Activated effector memory CD4-positive, alpha-beta T cell treated with anti-CD3 and anti-CD28 coated beads, Interleukin-2, amount 50 U/mL, for 16 hours (primary cell): Measurements from ENCODE around the gene DHRSX.

Source experiments
- DNase-seq: peaks from one replicate; pipeline ENCODE4 v3.0.0-alpha.2; 2020

The DHRSX gene

DNA sequence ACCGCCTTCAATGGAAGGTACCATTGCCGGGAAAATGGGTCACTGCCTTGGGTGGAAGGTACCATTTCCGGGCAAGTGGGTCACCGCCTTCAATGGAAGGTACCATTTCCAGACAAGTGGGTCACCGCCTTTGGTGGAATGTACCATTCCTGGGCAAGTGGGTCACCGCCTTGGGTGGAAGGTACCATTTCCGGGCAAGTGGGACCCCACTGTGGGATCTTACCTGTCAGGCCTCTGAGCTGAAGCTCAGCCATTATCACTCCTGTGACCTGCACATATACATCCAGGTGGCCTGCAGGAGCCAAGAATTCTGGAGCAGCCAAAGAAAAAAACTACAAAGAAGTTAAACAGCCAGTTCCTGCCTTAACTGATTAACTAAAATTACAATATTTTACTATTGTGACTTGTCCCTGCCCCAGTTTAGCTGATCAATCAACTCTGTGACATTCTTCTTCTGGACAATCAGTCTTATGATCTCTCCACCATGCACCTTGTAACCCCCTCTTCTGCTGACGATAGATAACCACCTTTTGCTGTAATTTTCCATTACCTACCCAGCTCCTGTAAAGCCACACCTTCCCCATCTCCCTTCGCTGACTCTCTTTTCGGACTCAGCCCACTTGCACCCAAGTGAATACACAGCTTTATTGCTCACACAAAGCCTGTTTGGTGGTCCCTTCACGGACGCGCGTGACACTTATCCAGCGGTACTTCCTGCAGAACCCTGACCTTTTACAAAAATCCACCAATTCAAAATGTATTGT is 313.2 kb downstream of the DHRSX start:
- no peak for DNase-seq

DNA sequence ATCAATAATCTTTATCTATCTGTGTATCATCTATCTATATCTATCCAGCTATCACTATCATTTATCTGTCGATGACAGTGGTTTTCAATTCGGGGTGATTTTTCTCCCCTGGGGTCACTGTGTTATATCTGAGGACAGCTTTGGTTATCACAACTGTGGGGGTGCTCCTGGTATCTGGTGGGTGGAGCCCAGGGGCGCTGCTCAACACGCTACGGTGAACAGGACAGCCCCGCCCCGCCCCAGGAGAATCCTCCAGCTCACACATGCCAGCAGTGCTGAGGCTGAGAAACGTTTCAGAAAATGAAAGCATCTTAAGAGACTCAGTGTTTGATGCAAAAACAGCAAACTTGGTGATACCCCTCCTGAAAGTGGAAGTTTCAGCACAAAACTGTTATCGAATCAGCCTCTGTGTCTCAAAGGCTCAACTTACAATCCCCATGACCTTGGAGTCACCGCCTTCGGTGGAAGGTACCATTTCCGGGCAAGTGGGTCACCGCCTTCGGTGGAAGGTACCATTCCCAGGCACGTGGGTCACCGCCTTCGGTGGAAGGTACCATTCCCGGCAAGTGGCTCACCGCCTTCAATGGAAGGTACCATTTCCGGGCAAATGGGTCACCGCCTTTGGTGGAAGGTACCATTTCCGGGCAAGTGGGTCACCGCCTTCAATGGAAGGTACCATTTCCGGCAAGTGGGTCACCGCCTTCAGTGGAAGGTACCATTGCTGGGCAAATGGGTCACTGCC is 315.3 kb downstream of the DHRSX start:
- no peak for DNase-seq

DNA sequence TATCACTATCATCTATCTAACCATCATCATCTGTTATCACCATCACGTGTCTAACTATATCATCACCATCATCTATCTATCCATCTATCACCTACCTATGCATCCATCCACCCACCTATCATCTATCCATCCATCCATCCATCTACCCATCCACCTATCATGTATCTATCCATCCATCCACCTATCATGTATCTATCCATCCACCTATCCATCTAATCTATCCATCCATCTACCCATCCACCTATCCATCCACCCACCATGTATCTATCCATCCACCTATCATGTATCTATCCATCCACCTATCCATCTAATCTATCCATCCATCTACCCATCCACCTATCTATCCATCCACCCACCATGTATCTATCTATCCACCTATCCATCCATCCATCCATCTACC is 316.7 kb downstream of the DHRSX start:
- DNase-seq: no peak

DNA sequence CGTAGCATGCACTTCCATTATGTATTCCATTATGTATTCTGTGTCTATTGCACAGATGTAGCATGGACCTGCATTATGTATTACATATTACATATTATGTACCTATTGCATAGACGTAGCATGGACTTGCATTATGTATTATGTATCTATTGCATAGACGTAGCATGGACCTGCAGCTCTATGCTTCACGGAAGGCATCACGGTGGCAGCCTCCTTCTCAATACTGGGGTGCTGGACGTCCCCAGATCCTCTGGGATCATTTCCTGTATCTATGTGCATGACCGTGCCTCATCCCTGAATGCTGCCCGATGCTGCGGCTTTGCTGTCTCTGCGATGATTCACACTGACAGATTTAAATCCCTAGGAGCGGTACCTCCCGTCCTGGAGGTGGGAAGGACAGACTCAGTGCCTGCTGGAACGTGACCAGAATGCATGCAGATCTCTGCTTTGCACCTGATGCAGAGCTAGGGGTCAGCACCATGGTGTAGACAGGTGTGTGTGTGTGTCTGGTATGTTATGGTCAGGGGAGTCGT is 317.5 kb downstream of the DHRSX start:
- no peak for DNase-seq

DNA sequence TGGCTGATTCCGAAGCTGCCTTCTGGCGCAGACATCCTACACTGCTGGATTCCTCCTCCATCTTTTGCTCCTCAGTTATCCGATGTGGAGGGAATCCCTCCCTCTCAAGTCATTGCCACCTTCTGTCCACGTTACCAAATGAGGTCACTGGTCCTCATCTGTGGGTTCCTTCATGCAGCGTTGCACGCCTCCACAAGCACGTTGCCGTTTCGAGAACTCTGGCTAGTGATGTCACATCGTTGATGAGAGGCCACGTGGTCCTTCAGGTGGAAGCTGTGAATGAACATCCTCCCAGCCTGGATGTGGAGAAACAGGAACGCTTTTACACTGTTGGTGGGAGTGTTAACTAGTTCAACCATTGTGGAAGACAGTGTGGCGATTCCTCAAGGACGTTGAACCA is 323.2 kb downstream of the DHRSX start:
- DNase-seq: no peak

DNA sequence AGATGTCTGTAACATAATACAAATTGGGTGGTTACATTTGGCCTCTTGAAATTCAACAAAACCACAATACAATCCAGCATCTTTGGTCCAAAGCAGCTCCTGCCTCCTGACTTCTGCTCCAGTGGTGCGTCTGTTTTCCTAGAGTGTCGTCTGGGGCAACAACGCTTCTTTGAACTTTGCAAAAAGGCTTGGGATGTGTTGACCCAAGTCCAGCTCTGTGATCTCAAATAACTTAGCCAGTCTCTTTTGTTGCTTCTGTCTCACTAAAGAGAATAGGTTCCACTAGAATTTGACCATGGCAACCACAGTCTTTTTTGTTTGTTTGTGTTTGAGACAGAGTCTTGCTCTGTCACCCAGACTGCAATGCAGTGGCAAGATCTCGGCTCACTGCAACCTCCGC is 324.0 kb downstream of the DHRSX start:
- DNase-seq: no peak

DNA sequence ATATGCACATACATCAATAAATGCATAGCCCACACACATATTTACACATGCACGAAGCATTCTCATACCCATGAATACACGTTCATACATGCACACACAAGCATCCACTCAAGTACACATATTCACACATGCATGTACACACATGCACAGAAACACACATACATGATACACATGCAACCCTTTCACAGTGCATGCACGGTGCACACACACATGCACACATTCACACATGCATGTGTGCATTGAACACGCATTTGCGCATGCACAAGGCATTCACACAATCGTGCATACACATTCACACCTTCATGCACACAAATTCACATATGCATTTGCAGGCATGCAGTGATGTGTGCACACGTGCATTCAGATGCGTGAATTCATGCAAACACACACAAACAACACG is 324.5 kb downstream of the DHRSX start:
- DNase-seq: no peak

DNA sequence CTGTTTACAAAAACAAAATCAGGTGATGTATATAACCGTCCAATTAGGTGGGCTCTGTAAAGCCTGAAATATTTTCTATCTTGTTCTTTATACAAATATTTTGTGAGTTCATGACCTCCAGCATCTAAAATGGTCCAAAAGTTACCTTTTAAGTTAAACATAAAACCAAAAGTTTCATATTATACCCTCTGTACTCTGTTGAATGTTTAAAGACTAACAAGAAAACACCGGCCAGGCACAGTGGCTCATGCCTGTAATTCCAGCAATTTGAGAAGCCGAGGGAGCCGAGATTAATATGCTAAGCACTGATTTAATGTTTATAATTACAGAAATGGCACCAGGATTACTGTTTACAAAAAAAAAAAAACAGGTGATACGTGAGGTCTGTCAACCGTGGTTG is 328.4 kb downstream of the DHRSX start:
- no peak for DNase-seq
